HG03432 (cell line): ENCODE results near the gene NANOS2.
A peak's percentile ranks its signal among the peaks of the same experiment; 100 is the strongest.
"Not testable (repeated sequence)": the region's sequence is repeated elsewhere in the genome, so short reads cannot be mapped to it uniquely, and the experiment has no call there.

Source experiments
- ATAC-seq: cut with Tn5 transposase; IDR thresholded peaks from one replicate; pipeline ENCODE4 v1.9.1; 2021; ENCODE audit warnings: mild to moderate bottlenecking, moderate library complexity; ENCODE audit not compliant: unreplicated experiment

NANOS2 gene

GRCh38 chr19:45897261-45897812 is 17.2 kb downstream of the NANOS2 start:
- no peak for ATAC-seq

GRCh38 chr19:45895983-45896599 is 18.5 kb downstream of the NANOS2 start:
- ATAC-seq: not testable (repeated sequence)

- no peak for ATAC-seq
Measured at GRCh38 chr19:45895519-45895972, 19.0 kb downstream of the NANOS2 start.

GRCh38 chr19:45890877-45891276 is 23.7 kb downstream of the NANOS2 start:
- ATAC-seq: no peak

- ATAC-seq: no peak
Measured at GRCh38 chr19:45889210-45889885, 25.2 kb downstream of the NANOS2 start.

GRCh38 chr19:45887200-45887710 is 27.3 kb downstream of the NANOS2 start:
- no peak for ATAC-seq

- peak; percentile 47 for ATAC-seq
Measured at GRCh38 chr19:45886427-45887199, 28.0 kb downstream of the NANOS2 start.

GRCh38 chr19:45885556-45886426 is 28.8 kb downstream of the NANOS2 start, which contains the start of gene IRF2BP1:
Gene IRF2BP1 (minus strand): TSS chr19:45886141. CDS start chr19:45885774, 367 bp downstream.
- ATAC-seq: peak; percentile 42

- peak; percentile 4 for ATAC-seq
Measured at GRCh38 chr19:45884682-45885555, 29.7 kb downstream of the NANOS2 start.

- ATAC-seq: no peak
Measured at GRCh38 chr19:45883881-45884681, 30.5 kb downstream of the NANOS2 start.

GRCh38 chr19:45883586-45883880 is 31.0 kb downstream of the NANOS2 start:
- ATAC-seq: no peak

GRCh38 chr19:45882652-45883585 is 31.7 kb downstream of the NANOS2 start:
- ATAC-seq: peak; percentile 28

- ATAC-seq: no peak
Measured at GRCh38 chr19:45881909-45882528, 32.6 kb downstream of the NANOS2 start.

- no peak for ATAC-seq
Measured at GRCh38 chr19:45881082-45881908, 33.3 kb downstream of the NANOS2 start.

- no peak for ATAC-seq
Measured at GRCh38 chr19:45879971-45880370, 34.6 kb downstream of the NANOS2 start.

GRCh38 chr19:45879055-45879454 is 35.5 kb downstream of the NANOS2 start:
- ATAC-seq: no peak
